Measurements from ENCODE around the gene RAB34.

DNA sequence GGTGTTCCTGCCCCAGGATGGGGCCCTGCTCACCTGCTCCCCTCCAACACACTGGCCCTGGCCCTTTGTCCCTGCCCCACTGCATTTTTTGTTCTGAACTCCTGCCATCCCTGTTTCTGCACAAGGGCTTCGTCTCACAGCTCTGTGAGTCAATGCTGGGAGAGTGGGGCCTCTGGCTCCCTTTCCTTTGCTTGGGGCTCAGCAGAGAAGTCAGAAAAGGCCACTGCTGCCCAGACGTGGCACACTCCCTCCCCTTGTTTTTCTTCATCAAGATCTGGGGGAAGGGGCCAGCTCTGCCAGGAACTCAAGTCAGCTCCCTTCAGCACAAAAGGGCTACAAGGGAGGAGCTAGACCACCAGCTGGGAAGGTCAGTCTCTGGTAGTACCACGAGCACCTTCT is 14.9 kb downstream of the RAB34 start:
- TF ChIP-seq CTCF (conservative IDR thresholded peaks at IDR 0.05) (no peak), EZH2 (IDR thresholded peaks at IDR 0.05; ENCODE audit: low read depth) (no peak)
